ENCODE results near the gene SAMMSON. TPM values are rescaled to one million over a fixed set of nuclear protein-coding genes. Genes with fewer than 3 reads are reported as not detected.

The SAMMSON gene
- total and polyA plus RNA-seq, 2 donors (not counting 1 experiment from before 2014, with no cell fraction given) = not detected

DNA sequence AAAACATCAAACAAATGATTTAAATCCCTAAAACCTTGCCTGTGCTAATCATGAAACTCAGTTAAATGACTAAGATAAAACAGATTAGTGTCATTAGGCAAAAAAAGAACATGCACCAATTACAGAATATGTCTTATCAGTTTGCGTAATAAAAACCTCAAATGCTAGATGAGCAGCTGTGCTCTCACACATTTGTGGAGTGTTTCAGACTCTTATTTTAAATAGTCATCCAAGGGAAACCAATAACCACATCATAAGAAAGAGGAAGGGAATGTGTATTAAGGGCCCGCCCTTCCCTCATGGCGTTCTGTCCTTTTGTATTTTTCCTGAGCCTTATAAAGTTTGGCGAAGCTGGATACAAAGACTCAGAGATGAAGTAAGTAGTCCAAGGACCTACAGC lies 6.6 kb downstream of the SAMMSON start:
- TF ChIP-seq, protein P1, sequence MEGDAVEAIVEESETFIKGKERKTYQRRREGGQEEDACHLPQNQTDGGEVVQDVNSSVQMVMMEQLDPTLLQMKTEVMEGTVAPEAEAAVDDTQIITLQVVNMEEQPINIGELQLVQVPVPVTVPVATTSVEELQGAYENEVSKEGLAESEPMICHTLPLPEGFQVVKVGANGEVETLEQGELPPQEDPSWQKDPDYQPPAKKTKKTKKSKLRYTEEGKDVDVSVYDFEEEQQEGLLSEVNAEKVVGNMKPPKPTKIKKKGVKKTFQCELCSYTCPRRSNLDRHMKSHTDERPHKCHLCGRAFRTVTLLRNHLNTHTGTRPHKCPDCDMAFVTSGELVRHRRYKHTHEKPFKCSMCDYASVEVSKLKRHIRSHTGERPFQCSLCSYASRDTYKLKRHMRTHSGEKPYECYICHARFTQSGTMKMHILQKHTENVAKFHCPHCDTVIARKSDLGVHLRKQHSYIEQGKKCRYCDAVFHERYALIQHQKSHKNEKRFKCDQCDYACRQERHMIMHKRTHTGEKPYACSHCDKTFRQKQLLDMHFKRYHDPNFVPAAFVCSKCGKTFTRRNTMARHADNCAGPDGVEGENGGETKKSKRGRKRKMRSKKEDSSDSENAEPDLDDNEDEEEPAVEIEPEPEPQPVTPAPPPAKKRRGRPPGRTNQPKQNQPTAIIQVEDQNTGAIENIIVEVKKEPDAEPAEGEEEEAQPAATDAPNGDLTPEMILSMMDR (IDR thresholded peaks at IDR 0.05) = no peak
- no peak for TF ChIP-seq EZH2 (IDR thresholded peaks at IDR 0.05; ENCODE audit: borderline replicate concordance, insufficient read depth, low read depth, low read length, poor library complexity, severe bottlenecking)
- Histone ChIP-seq H3K79me2 (ENCODE audit: control insufficient read depth, insufficient read depth, low read length) (no peaks in the 10 kb centered on the region), H3K36me3 (replicated peaks in 1 of 2; ENCODE audit: control extremely low read depth in 1 of 2, control insufficient read depth in 1 of 2, extremely low read depth in 1 of 2, insufficient read depth in 2 of 2, low read length in 1 of 2) (no peaks in the 10 kb centered on the region), H3K27me3 (replicated peaks in 1 of 4; ENCODE audit: control extremely low read depth in 1 of 4, control insufficient read depth in 3 of 4, insufficient read depth in 4 of 4, low read length in 3 of 4) (no peaks in the 10 kb centered on the region), H2AFZ (ENCODE audit: insufficient read depth, low read depth, low read length, poor library complexity, severe bottlenecking) (no peak overlapping the region), H3K4me1 (ENCODE audit: control insufficient read depth in 2 of 2, insufficient read depth in 2 of 2, low read length in 2 of 2) (no peaks in the 10 kb centered on the region), H4K20me1 (ENCODE audit: control insufficient read depth, insufficient read depth, low read length, poor library complexity, severe bottlenecking) (no peaks in the 10 kb centered on the region), H3K9me3 (ENCODE audit: control extremely low read depth in 1 of 3, control insufficient read depth in 2 of 3, insufficient read depth in 1 of 3, low read length in 2 of 3) (no peaks in the 10 kb centered on the region), H3K4me2 (replicated peaks; ENCODE audit: low read depth, low read length, poor library complexity, severe bottlenecking) (no peak overlapping the region), H3K9ac (ENCODE audit: low read length) (no peak overlapping the region), H3K27ac (ENCODE audit: low read length in 2 of 2) (no peak overlapping the region), H3K4me3 (ENCODE audit: control extremely low read depth in 1 of 5, extremely low read depth in 1 of 5, insufficient read depth in 1 of 5, low read depth in 2 of 5, low read length in 4 of 5) (no peak overlapping the region)
- Mint-ChIP-seq H3K27ac (no peak overlapping the region), H3K4me1 (no peaks in the 10 kb centered on the region), H3K4me3 (no peak overlapping the region), H3K27me3 (peaks cover 3% of the 10 kb centered on the region), H3K9me3 (ENCODE audit: insufficient read depth) (no peaks in the 10 kb centered on the region)
- intact Hi-C loops (cut with micrococcal nuclease) = no loop called here
- DNase-seq = no peak
- ATAC-seq (ENCODE audit: low read depth) = no peak
- WGBS (ENCODE audit: insufficient coverage) = no CpG with 5 or more reads among the region's 4 CpGs
- POLR2A ChIA-PET = no interaction called here
- CTCF ChIA-PET = no interaction called here

DNA sequence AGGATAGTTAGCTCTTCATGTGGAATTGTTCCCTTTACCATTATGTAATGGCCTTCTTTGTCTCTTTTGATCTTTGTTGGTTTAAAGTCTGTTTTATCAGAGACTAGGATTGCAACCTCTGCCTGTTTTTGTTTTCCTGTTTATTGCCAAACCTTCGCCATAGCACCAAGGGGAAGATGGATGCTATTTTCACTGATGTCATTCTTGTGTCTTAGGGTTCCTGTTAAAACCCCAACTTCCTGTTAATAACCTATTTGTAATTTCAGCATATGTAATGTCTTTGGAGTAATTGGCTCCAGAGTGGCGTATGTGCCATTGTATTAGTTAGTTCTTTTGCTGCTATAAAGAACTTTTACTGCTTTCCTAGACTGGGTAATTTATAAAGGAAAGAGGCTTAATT lies 10.8 kb downstream of the SAMMSON start:
- Mint-ChIP-seq H3K4me1 (no peaks in the 10 kb centered on the region), H3K27ac (no peak overlapping the region), H3K4me3 (no peak overlapping the region), H3K27me3 (peaks cover 3% of the 10 kb centered on the region), H3K9me3 (ENCODE audit: insufficient read depth) (no peaks in the 10 kb centered on the region)
- DNase-seq = no peak
- Histone ChIP-seq H3K27ac (ENCODE audit: low read length in 2 of 2) (no peak overlapping the region), H4K20me1 (ENCODE audit: control insufficient read depth, insufficient read depth, low read length, poor library complexity, severe bottlenecking) (no peaks in the 10 kb centered on the region), H3K9me3 (ENCODE audit: control extremely low read depth in 1 of 3, control insufficient read depth in 2 of 3, insufficient read depth in 1 of 3, low read length in 2 of 3) (no peaks in the 10 kb centered on the region), H3K27me3 (replicated peaks in 1 of 4; ENCODE audit: control extremely low read depth in 1 of 4, control insufficient read depth in 3 of 4, insufficient read depth in 4 of 4, low read length in 3 of 4) (no peaks in the 10 kb centered on the region), H3K79me2 (ENCODE audit: control insufficient read depth, insufficient read depth, low read length) (no peaks in the 10 kb centered on the region), H3K9ac (ENCODE audit: low read length) (no peak overlapping the region), H3K4me3 (ENCODE audit: control extremely low read depth in 1 of 5, extremely low read depth in 1 of 5, insufficient read depth in 1 of 5, low read depth in 2 of 5, low read length in 4 of 5) (no peak overlapping the region), H2AFZ (ENCODE audit: insufficient read depth, low read depth, low read length, poor library complexity, severe bottlenecking) (no peak overlapping the region), H3K36me3 (replicated peaks in 1 of 2; ENCODE audit: control extremely low read depth in 1 of 2, control insufficient read depth in 1 of 2, extremely low read depth in 1 of 2, insufficient read depth in 2 of 2, low read length in 1 of 2) (no peaks in the 10 kb centered on the region), H3K4me2 (replicated peaks; ENCODE audit: low read depth, low read length, poor library complexity, severe bottlenecking) (no peak overlapping the region), H3K4me1 (ENCODE audit: control insufficient read depth in 2 of 2, insufficient read depth in 2 of 2, low read length in 2 of 2) (no peaks in the 10 kb centered on the region)
- TF ChIP-seq, protein P1 (IDR thresholded peaks at IDR 0.05) = no peak
- TF ChIP-seq EZH2 (IDR thresholded peaks at IDR 0.05; ENCODE audit: borderline replicate concordance, insufficient read depth, low read depth, low read length, poor library complexity, severe bottlenecking) = no peak
- WGBS (ENCODE audit: insufficient coverage) = 100% methylated on average over 1 of the region's 2 CpGs
- intact Hi-C loops (cut with micrococcal nuclease) = no loop called here
- POLR2A ChIA-PET = no interaction called here
- no peak for ATAC-seq (ENCODE audit: low read depth)
- CTCF ChIA-PET = no interaction called here
